Activated naive CD4-positive, alpha-beta T cell treated with anti-CD3 and anti-CD28 coated beads, Interleukin-2, amount 50 U/mL, for 24 hours (primary cell): ENCODE results near the gene FGFR2.
"Not testable (repeated sequence)": the region's sequence is repeated elsewhere in the genome, so short reads cannot be mapped to it uniquely, and the experiment has no call there.

ENCODE experiments used
- H3K27ac Mint-ChIP-seq: one replicate; pipeline ENCODE4 v1.8.0; 2021; ENCODE audit warnings: mild to moderate bottlenecking, mixed read lengths
- H3K27me3 Mint-ChIP-seq: one replicate; pipeline ENCODE4 v1.8.0; 2021; ENCODE audit warnings: mixed read lengths
- H3K36me3 Mint-ChIP-seq: one replicate; pipeline ENCODE4 v1.8.0; 2021; ENCODE audit warnings: mixed read lengths
- H3K4me1 Mint-ChIP-seq: one replicate; pipeline ENCODE4 v1.8.0; 2021; ENCODE audit warnings: mixed read lengths
- H3K4me3 Mint-ChIP-seq: one replicate; pipeline ENCODE4 v1.8.0; 2021; ENCODE audit warnings: mild to moderate bottlenecking, mixed read lengths
- H3K9me3 Mint-ChIP-seq: one replicate; pipeline ENCODE4 v1.8.0; 2021; ENCODE audit warnings: mixed read lengths

The FGFR2 gene

GRCh38 chr10:121578965-121579364 lies 19.3 kb downstream of the FGFR2 start:
- Mint-ChIP-seq H3K36me3 (no peaks in the 10 kb centered on the region), H3K4me3 (no peak overlapping the region), H3K4me1 (no peaks in the 10 kb centered on the region), H3K27me3 (no peaks in the 10 kb centered on the region), H3K27ac (no peak overlapping the region), H3K9me3 (no peaks in the 10 kb centered on the region)

- H3K9me3 Mint-ChIP-seq: no peaks in the 10 kb centered on the region
- no peaks in the 10 kb centered on the region for H3K27me3 Mint-ChIP-seq
- no peak overlapping the region for H3K4me3 Mint-ChIP-seq
- H3K27ac Mint-ChIP-seq: no peak overlapping the region
- H3K4me1 Mint-ChIP-seq: no peaks in the 10 kb centered on the region
- no peaks in the 10 kb centered on the region for H3K36me3 Mint-ChIP-seq
These were observed 19.9 kb downstream of the FGFR2 start for GRCh38 chr10:121578298-121578697.

DNA sequence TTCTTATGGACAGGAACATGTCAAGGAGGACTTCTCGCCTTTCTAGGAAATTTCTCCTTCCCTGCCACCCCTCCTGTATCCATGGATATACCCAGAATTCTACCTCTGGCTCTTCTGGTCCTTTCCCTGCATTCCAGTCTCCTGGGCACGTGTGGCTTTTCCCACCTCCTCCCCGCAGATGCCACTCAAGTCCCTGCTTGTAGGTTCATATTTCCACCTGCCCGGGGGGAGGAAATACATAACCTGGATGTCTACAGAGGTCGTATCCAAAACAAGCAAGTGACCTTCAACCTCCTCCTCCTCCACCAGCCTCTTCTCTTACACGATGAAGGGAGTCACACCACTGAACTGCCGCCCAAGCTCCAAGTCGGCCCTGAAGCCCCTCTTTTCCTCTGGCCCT lies 20.7 kb downstream of the FGFR2 start:
- H3K4me1 Mint-ChIP-seq: no peaks in the 10 kb centered on the region
- H3K36me3 Mint-ChIP-seq: no peaks in the 10 kb centered on the region
- H3K4me3 Mint-ChIP-seq: no peak overlapping the region
- no peaks in the 10 kb centered on the region for H3K9me3 Mint-ChIP-seq
- H3K27me3 Mint-ChIP-seq: no peaks in the 10 kb centered on the region
- H3K27ac Mint-ChIP-seq: no peak overlapping the region

DNA sequence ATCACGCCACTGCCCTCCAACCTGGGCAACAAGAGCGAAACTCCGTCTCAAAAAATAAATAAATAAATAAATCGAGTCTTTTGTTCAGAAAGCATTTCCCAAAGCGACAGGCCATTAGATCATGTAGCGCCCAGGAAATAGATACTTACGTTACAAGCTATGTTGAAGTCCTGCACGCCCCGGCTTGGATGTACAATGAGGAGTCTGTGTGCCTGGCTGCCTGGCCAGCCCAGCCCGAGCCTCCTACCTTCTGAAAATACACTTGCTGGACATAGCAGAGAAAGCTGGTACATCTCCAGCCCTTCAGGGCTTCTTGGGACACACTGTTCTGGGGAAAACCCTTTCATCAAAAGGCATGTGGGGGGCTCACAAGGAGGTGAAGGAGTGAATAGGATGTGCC lies 22.1 kb downstream of the FGFR2 start:
- no peaks in the 10 kb centered on the region for H3K36me3 Mint-ChIP-seq
- H3K27me3 Mint-ChIP-seq: no peaks in the 10 kb centered on the region
- H3K27ac Mint-ChIP-seq: no peak overlapping the region
- H3K4me1 Mint-ChIP-seq: no peaks in the 10 kb centered on the region
- H3K4me3 Mint-ChIP-seq: no peak overlapping the region
- no peaks in the 10 kb centered on the region for H3K9me3 Mint-ChIP-seq

GRCh38 chr10:121574519-121575166 lies 23.6 kb downstream of the FGFR2 start:
- H3K9me3 Mint-ChIP-seq: no peaks in the 10 kb centered on the region
- H3K4me1 Mint-ChIP-seq: no peaks in the 10 kb centered on the region
- H3K36me3 Mint-ChIP-seq: no peaks in the 10 kb centered on the region
- H3K27ac Mint-ChIP-seq: no peak overlapping the region
- H3K4me3 Mint-ChIP-seq: no peak overlapping the region
- no peaks in the 10 kb centered on the region for H3K27me3 Mint-ChIP-seq

GRCh38 chr10:121573538-121573941 lies 24.7 kb downstream of the FGFR2 start:
- Mint-ChIP-seq H3K27ac (no peak overlapping the region), H3K36me3 (no peaks in the 10 kb centered on the region), H3K9me3 (no peaks in the 10 kb centered on the region), H3K4me3 (no peak overlapping the region), H3K27me3 (no peaks in the 10 kb centered on the region), H3K4me1 (no peaks in the 10 kb centered on the region)

DNA sequence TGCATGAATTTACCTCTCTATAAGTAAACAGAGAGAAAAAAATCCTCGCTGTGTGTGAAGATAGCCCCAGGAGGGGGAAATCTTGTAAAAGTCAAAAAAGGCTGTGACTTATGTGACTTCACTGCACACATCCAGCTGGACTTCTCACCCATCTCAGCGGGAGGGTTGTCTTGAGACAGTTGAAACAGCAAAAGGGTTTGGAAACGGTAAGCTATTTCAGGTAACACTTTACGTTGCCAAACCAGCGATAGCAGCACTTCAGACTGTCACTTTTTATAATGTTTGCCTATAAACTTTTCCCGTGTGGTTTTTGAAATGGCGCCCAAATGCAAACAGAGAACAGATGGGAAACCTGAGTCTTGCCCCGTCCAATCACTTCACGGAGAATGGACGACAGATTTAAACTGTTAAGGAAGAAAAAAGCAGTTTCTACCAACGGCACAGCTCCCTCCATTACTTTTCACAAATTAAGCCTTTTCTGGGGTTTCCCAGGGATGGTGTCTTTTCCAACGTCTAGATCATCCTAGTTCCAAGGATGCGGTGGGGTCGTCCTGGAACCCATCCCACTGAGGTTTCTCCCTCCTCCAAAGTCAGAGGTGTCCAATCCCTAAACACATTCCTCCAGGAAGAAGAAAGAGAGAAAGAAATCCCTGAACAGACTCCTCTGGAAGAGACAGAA lies 25.2 kb downstream of the FGFR2 start:
- Mint-ChIP-seq H3K4me3 (no peak overlapping the region), H3K36me3 (no peaks in the 10 kb centered on the region), H3K27ac (no peak overlapping the region), H3K27me3 (no peaks in the 10 kb centered on the region), H3K4me1 (no peaks in the 10 kb centered on the region), H3K9me3 (no peaks in the 10 kb centered on the region)

DNA sequence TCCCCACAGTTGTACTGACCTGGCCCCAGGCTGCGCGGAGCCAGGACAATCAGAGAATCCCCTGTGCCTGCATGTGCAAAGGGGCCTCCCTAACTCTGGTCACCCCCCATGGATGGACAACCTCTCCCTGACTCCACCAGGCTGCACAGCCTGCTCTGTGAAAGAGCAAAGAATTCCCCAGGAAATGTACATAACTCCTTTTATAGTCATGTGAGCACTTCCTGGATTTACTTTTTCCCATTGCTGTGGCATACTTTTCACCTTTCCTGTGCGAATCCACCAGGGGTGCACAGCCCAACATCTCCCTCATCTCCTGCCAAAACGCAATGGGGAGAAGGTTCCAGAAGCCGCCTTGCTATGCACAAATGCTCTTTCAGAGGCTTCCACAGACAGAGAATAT lies 27.9 kb downstream of the FGFR2 start:
- Mint-ChIP-seq H3K36me3 (no peaks in the 10 kb centered on the region), H3K27ac (no peak overlapping the region), H3K9me3 (no peaks in the 10 kb centered on the region)

GRCh38 chr10:121568275-121568674 lies 30.0 kb downstream of the FGFR2 start:
- Mint-ChIP-seq H3K4me3 (no peak overlapping the region), H3K9me3 (no peaks in the 10 kb centered on the region), H3K4me1 (no peaks in the 10 kb centered on the region), H3K27ac (no peak overlapping the region), H3K27me3 (no peaks in the 10 kb centered on the region), H3K36me3 (no peaks in the 10 kb centered on the region)

More for the DNA sequence above, 27.9 kb downstream of the FGFR2 start:
- Mint-ChIP-seq H3K27me3 (no peaks in the 10 kb centered on the region), H3K4me3 (no peak overlapping the region), H3K4me1 (no peaks in the 10 kb centered on the region)

GRCh38 chr10:121567569-121567968 lies 30.7 kb downstream of the FGFR2 start:
- Mint-ChIP-seq H3K9me3 (no peaks in the 10 kb centered on the region), H3K36me3 (no peaks in the 10 kb centered on the region), H3K27me3 (no peaks in the 10 kb centered on the region), H3K4me1 (no peaks in the 10 kb centered on the region), H3K27ac (no peak overlapping the region), H3K4me3 (no peak overlapping the region)

DNA sequence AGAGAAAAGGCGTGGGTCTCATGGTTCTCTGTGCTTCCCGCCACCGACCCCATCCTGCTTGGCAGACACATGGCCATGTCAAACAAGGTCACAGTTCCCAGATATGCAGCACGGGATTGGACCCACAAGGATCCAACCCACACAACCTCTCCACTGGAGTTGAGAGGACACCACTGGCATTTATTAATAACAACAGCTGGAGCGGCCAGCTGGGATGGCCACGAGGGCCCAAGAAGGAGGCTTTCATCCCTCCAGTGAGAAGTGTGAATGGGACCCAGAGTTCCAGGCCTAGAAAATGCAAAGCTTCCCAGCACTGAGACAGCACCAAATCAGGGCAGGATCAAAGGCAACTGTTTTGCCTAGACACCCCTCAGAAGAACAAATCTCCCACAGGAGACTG lies 31.5 kb downstream of the FGFR2 start:
- Mint-ChIP-seq H3K4me1 (no peaks in the 10 kb centered on the region), H3K27ac (no peak overlapping the region), H3K27me3 (no peaks in the 10 kb centered on the region), H3K9me3 (no peaks in the 10 kb centered on the region), H3K4me3 (no peak overlapping the region), H3K36me3 (no peaks in the 10 kb centered on the region)

DNA sequence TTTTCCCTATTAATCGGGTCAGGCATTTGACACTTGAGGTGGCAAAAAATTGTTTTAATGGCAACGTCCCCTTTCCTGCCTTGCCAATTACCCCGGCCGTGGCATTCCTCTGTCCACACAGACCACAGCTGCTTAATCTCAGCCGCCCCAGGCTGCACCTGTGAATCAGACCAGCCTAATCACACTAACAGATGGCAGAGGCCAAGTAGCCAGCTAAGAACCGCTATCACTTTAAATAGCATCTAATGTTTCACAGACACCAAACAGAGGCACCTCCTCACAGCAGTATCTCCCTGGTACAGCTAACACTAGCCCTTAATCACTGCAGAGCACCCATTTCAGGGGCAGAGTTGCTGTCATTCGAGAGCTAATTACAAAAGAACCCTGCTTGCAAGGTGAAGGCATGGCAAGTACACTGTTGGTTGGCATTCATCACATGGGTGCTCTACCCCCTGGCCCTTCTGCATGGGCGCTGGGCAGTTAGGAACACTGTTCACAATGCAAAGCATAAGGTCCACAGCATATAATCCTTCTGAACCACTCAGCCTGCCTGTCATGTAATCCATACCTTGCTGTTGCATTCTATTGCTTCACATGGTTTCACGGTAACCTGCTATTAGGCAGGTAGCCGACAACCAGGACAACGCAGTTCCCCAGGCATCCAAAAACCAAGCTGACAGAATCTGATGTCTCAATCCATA lies 38.8 kb downstream of the FGFR2 start:
- H3K4me1 Mint-ChIP-seq: no peaks in the 10 kb centered on the region
- H3K9me3 Mint-ChIP-seq: no peaks in the 10 kb centered on the region
- no peak overlapping the region for H3K27ac Mint-ChIP-seq
- H3K27me3 Mint-ChIP-seq: no peaks in the 10 kb centered on the region
- no peak overlapping the region for H3K4me3 Mint-ChIP-seq
- no peaks in the 10 kb centered on the region for H3K36me3 Mint-ChIP-seq

DNA sequence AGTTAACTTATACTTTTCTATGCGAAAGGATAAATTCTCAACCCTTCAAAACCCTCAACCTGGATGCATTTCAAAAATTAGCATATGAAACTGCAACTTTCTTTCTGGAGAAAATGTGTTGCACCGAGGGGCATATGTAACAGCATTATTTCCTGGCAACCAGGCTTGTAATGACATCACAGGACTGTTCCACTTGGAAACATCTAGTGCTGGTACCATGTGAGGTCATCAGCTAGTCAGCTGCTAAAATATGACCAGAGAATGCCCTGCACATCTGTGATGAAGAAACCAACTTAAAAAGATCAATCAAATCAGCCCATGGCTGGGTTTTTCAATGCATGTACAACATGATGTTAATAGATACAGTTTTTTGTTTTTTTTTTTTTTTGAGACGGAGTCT lies 40.0 kb downstream of the FGFR2 start:
- Mint-ChIP-seq H3K9me3 (no peaks in the 10 kb centered on the region), H3K27ac (no peak overlapping the region), H3K27me3 (no peaks in the 10 kb centered on the region), H3K4me1 (no peaks in the 10 kb centered on the region), H3K36me3 (no peaks in the 10 kb centered on the region), H3K4me3 (no peak overlapping the region)

- H3K27me3 Mint-ChIP-seq: no peaks in the 10 kb centered on the region
- no peaks in the 10 kb centered on the region for H3K9me3 Mint-ChIP-seq
- no peak overlapping the region for H3K27ac Mint-ChIP-seq
- H3K36me3 Mint-ChIP-seq: no peaks in the 10 kb centered on the region
- no peak overlapping the region for H3K4me3 Mint-ChIP-seq
- H3K4me1 Mint-ChIP-seq: no peaks in the 10 kb centered on the region
These were observed 41.2 kb downstream of the FGFR2 start for GRCh38 chr10:121556918-121557573.

- no peaks in the 10 kb centered on the region for H3K27me3 Mint-ChIP-seq
- H3K4me3 Mint-ChIP-seq: no peak overlapping the region
- H3K36me3 Mint-ChIP-seq: no peaks in the 10 kb centered on the region
- no peaks in the 10 kb centered on the region for H3K4me1 Mint-ChIP-seq
- H3K9me3 Mint-ChIP-seq: peaks cover 4% of the 10 kb centered on the region
- H3K27ac Mint-ChIP-seq: no peak overlapping the region
These were observed 41.8 kb downstream of the FGFR2 start for GRCh38 chr10:121556455-121556854.

- not testable (repeated sequence) for H3K4me3 Mint-ChIP-seq, H3K4me1 Mint-ChIP-seq, H3K36me3 Mint-ChIP-seq, H3K27me3 Mint-ChIP-seq, H3K27ac Mint-ChIP-seq
- H3K9me3 Mint-ChIP-seq: peaks cover 15% of the 10 kb centered on the region
These were observed 43.3 kb downstream of the FGFR2 start for GRCh38 chr10:121554916-121555315.
